Natural killer cell (primary cell): Measurements from ENCODE around the gene OTOA. TPM values are rescaled to one million over a fixed set of nuclear protein-coding genes. Genes with fewer than 3 reads are reported as not detected.

ENCODE experiments used
- ATAC-seq, 3 donors: fragments of 150-1000 bp in 2 of 3; fragments of 200-7000 bp in 1 of 3; cut with Tn5 transposase; 1 replicate in 1 of 3; 2 replicates in 2 of 3; pipeline ENCODE4 v1.10.0; 2021; ENCODE audit warnings: mild to moderate bottlenecking in 2 of 3, moderate library complexity in 2 of 3
- DNase-seq, 2 donors: peaks; one replicate each; pipeline versions ENCODE4 v3.0.0 to v3.0.0-alpha.2; 2013 to 2021; ENCODE audit warnings: mixed read lengths in 1 of 2
- H3K27ac ChIP-seq: one replicate; pipeline ENCODE4 v1.5.1; 2013; ENCODE audit warnings: mild to moderate bottlenecking, low read length
- H3K27me3 ChIP-seq: one replicate; pipeline ENCODE4 v1.6.1; 2013; ENCODE audit warnings: low read length; ENCODE audit not compliant: control insufficient read depth, insufficient read depth
- H3K36me3 ChIP-seq: one replicate; pipeline ENCODE4 v1.6.1; 2013; ENCODE audit warnings: low read length; ENCODE audit not compliant: control insufficient read depth, insufficient read depth
- H3K4me1 ChIP-seq: one replicate; pipeline ENCODE4 v1.6.1; 2013; ENCODE audit warnings: low read length; ENCODE audit not compliant: control insufficient read depth, insufficient read depth
- H3K4me3 ChIP-seq: one replicate; pipeline ENCODE4 v1.5.1; 2013; ENCODE audit warnings: low read length
- H3K9me3 ChIP-seq: one replicate; pipeline ENCODE4 v1.6.1; 2013; ENCODE audit warnings: low read length; ENCODE audit not compliant: control insufficient read depth, insufficient read depth
- H3K27ac Mint-ChIP-seq, 2 donors: one replicate each; pipeline ENCODE4 v1.8.0; 2022; ENCODE audit warnings: mild to moderate bottlenecking in 2 of 2, mixed read lengths in 2 of 2, moderate library complexity in 1 of 2
- H3K27me3 Mint-ChIP-seq, 2 donors: one replicate each; pipeline ENCODE4 v1.8.0; 2022; ENCODE audit warnings: low read depth in 2 of 2, mixed read lengths in 2 of 2
- H3K36me3 Mint-ChIP-seq: one replicate; pipeline ENCODE4 v1.8.0; 2022; ENCODE audit warnings: mixed read lengths
- H3K4me1 Mint-ChIP-seq, 2 donors: one replicate each; pipeline ENCODE4 v1.8.0; 2022; ENCODE audit warnings: mixed read lengths in 2 of 2
- H3K4me3 Mint-ChIP-seq: one replicate; pipeline ENCODE4 v1.8.0; 2022; ENCODE audit warnings: mild to moderate bottlenecking, moderate library complexity, mixed read lengths
- H3K9me3 Mint-ChIP-seq, 2 donors: one replicate each; pipeline ENCODE4 v1.8.0; 2022; ENCODE audit warnings: mixed read lengths in 2 of 2
- CTCF ChIP-seq: fragments of 200-600 bp; IDR thresholded peaks from one replicate; pipeline ENCODE4 v1.8.0; 2022; ENCODE audit warnings: antibody characterized with exemption
- WGBS: methylation state at CpG from one replicate; pipeline ENCODE4 v1.1.7; 2013; ENCODE audit warnings: missing lambda C conversion rate; ENCODE audit not compliant: insufficient coverage; 5-methylcytosine and 5-hydroxymethylcytosine counted together
- intact Hi-C: fragments of 100-400 bp; cut with micrococcal nuclease; formaldehyde crosslinking; loops from one replicate; pipeline ENCODE4 v1.14.2; 2022
- total RNA-seq, 4 donors: library from RNA; stranded (reverse); fragments of 120-200 nt in 1 of 4; gene quantifications; one replicate each; pipeline versions ENCODE4 v1.2.3 to v1.2.4, GENCODE V29; 2013 to 2022

Gene OTOA
- total RNA-seq, 3 donors from 2014 or later (not counting 1 experiment from before 2014, with no cell fraction given): 0.14 TPM; not detected in 2

- DNase-seq (no peak), ATAC-seq (no peak)
- H3K27ac Mint-ChIP-seq: no peak overlapping the region
- H3K27me3 ChIP-seq: no peaks in the 10 kb centered on the region
- H3K36me3 Mint-ChIP-seq: no peaks in the 10 kb centered on the region
- H3K4me1 ChIP-seq: no peaks in the 10 kb centered on the region
- H3K4me3 Mint-ChIP-seq: no peak overlapping the region
- H3K36me3 ChIP-seq: no peaks in the 10 kb centered on the region
- no peaks in the 10 kb centered on the region for H3K9me3 Mint-ChIP-seq
- intact Hi-C loops: no loop called here
- no peaks in the 10 kb centered on the region for H3K27me3 Mint-ChIP-seq
- H3K27ac ChIP-seq: no peak overlapping the region
- no peaks in the 10 kb centered on the region for H3K9me3 ChIP-seq
- TF ChIP-seq CTCF: no peak
- peaks cover 0 to 5% of the 10 kb centered on the region in 2 donors for H3K4me1 Mint-ChIP-seq
- no peak overlapping the region for H3K4me3 ChIP-seq
- 72% methylated on average over 4 of the region's 5 CpGs for WGBS
Observed at GRCh38 chr16:21703589-21704174, 39.9 kb downstream of the OTOA start.

GRCh38 chr16:21704266-21704665 is 40.5 kb downstream of the OTOA start:
- intact Hi-C loops: no loop called here
- no peak overlapping the region for H3K4me3 ChIP-seq
- Mint-ChIP-seq H3K4me3 (no peak overlapping the region), H3K4me1 (peaks cover 0 to 7% of the 10 kb centered on the region in 2 donors), H3K27me3 (no peaks in the 10 kb centered on the region), H3K9me3 (no peaks in the 10 kb centered on the region), H3K36me3 (no peaks in the 10 kb centered on the region), H3K27ac (no peak overlapping the region)
- ATAC-seq: no peak
- no peak overlapping the region for H3K27ac ChIP-seq
- DNase-seq: no peak
- no peaks in the 10 kb centered on the region for H3K36me3 ChIP-seq
- H3K27me3 ChIP-seq: no peaks in the 10 kb centered on the region
- no peaks in the 10 kb centered on the region for H3K9me3 ChIP-seq
- no peak for TF ChIP-seq CTCF
- no peaks in the 10 kb centered on the region for H3K4me1 ChIP-seq
- WGBS: 88% methylated on average over 3 of the region's 5 CpGs

GRCh38 chr16:21704733-21705132 is 41.0 kb downstream of the OTOA start:
- no peaks in the 10 kb centered on the region for H3K9me3 Mint-ChIP-seq
- H3K36me3 Mint-ChIP-seq: no peaks in the 10 kb centered on the region
- DNase-seq (no peak), ATAC-seq (no peak)
- no peak overlapping the region for H3K27ac Mint-ChIP-seq
- Histone ChIP-seq H3K27ac (no peak overlapping the region), H3K4me3 (no peak overlapping the region), H3K36me3 (no peaks in the 10 kb centered on the region), H3K27me3 (no peaks in the 10 kb centered on the region), H3K9me3 (no peaks in the 10 kb centered on the region), H3K4me1 (no peaks in the 10 kb centered on the region)
- WGBS: 98% methylated on average over 6 of the region's 6 CpGs
- no peak overlapping the region for H3K4me3 Mint-ChIP-seq
- TF ChIP-seq CTCF: no peak
- intact Hi-C loops: no loop called here
- H3K27me3 Mint-ChIP-seq: no peaks in the 10 kb centered on the region
- peaks cover 0 to 7% of the 10 kb centered on the region in 2 donors for H3K4me1 Mint-ChIP-seq

- Histone ChIP-seq H3K36me3 (no peaks in the 10 kb centered on the region), H3K27ac (no peak overlapping the region), H3K9me3 (no peaks in the 10 kb centered on the region), H3K27me3 (no peaks in the 10 kb centered on the region), H3K4me1 (no peaks in the 10 kb centered on the region), H3K4me3 (no peak overlapping the region)
- 12% methylated on average over 8 of the region's 10 CpGs for WGBS
- Mint-ChIP-seq H3K36me3 (no peaks in the 10 kb centered on the region), H3K9me3 (no peaks in the 10 kb centered on the region), H3K27ac (no peak overlapping the region), H3K4me1 (peaks cover 0 to 7% of the 10 kb centered on the region in 2 donors), H3K27me3 (no peaks in the 10 kb centered on the region), H3K4me3 (no peak overlapping the region)
- ATAC-seq (peak; percentile 73 to 79 (median 77)), DNase-seq (peak; percentile 67 to 89)
- intact Hi-C loops: loop anchor here (1.0 kb wide), 2 partner anchors 51 to 124 kb away; no protein-coding TSS in a partner anchor
- peak; percentile 87 for TF ChIP-seq CTCF
Observed at GRCh38 chr16:21708533-21709115, 44.9 kb downstream of the OTOA start.
